GM18870 (cell line): ENCODE measurements around the gene SLX1B.
"Not testable (repeated sequence)": the region's sequence is repeated elsewhere in the genome, so short reads cannot be mapped to it uniquely, and the experiment has no call there.

ENCODE experiments used
- ATAC-seq: cut with Tn5 transposase; IDR thresholded peaks from one replicate; pipeline ENCODE4 v1.9.1; 2021; ENCODE audit warnings: moderate library complexity; ENCODE audit not compliant: unreplicated experiment

Gene SLX1B

GRCh38 chr16:29454269-29454668 lies at the start of gene SLX1B, which contains the start of gene BOLA2:
Gene SLX1B (plus strand): TSS chr16:29454533.
Gene BOLA2 (minus strand): TSS chr16:29454351. CDS start chr16:29454253, 98 bp downstream.
- ATAC-seq: peak; percentile 91

GRCh38 chr16:29405249-29405648 lies 49.1 kb upstream of the SLX1B start:
- not testable (repeated sequence) for ATAC-seq

GRCh38 chr16:29423587-29423986 lies 30.7 kb upstream of the SLX1B start:
- ATAC-seq: not testable (repeated sequence)

- not testable (repeated sequence) for ATAC-seq
Observed at GRCh38 chr16:29425390-29425789, 28.9 kb upstream of the SLX1B start.

- ATAC-seq: peak; percentile 1
Observed at GRCh38 chr16:29453754-29454153, 579 bp upstream of the SLX1B start.

GRCh38 chr16:29454828-29455227 lies 495 bp downstream of the SLX1B start:
- peak; percentile 30 for ATAC-seq

GRCh38 chr16:29457660-29458059 lies 3.3 kb downstream of the SLX1B start:
- ATAC-seq: not testable (repeated sequence)

GRCh38 chr16:29459706-29460646 lies 5.6 kb downstream of the SLX1B start, which contains the start of gene SULT1A4:
Gene SULT1A4 (plus strand): TSS chr16:29459913. CDS start chr16:29461386, 1,473 bp downstream.
- ATAC-seq: not testable (repeated sequence)

- ATAC-seq: not testable (repeated sequence)
Observed at GRCh38 chr16:29460647-29461030, 6.3 kb downstream of the SLX1B start.

- not testable (repeated sequence) for ATAC-seq
Observed at GRCh38 chr16:29465985-29466824, 11.9 kb downstream of the SLX1B start.

- not testable (repeated sequence) for ATAC-seq
Observed at GRCh38 chr16:29466904-29467303, 12.6 kb downstream of the SLX1B start.

- not testable (repeated sequence) for ATAC-seq
Observed at GRCh38 chr16:29467654-29468366, 13.5 kb downstream of the SLX1B start.

- ATAC-seq: not testable (repeated sequence)
Observed at GRCh38 chr16:29469660-29470059, 15.3 kb downstream of the SLX1B start.

- not testable (repeated sequence) for ATAC-seq
Observed at GRCh38 chr16:29472065-29472464, 17.7 kb downstream of the SLX1B start.

- ATAC-seq: not testable (repeated sequence)
Observed at GRCh38 chr16:29482276-29482675, 27.9 kb downstream of the SLX1B start.

GRCh38 chr16:29506308-29506707 lies 52.0 kb downstream of the SLX1B start, which contains the start of gene NPIPB12:
Gene NPIPB12 (minus strand): TSS chr16:29506408.
- ATAC-seq: not testable (repeated sequence)
